Measurements from ENCODE around the gene ATP6V0D1. TPM values are rescaled to one million over a fixed set of nuclear protein-coding genes. Genes with fewer than 3 reads are reported as not detected.

The ATP6V0D1 gene
- total RNA-seq, 1 experiment from 2014 or later = 43.0 TPM

DNA sequence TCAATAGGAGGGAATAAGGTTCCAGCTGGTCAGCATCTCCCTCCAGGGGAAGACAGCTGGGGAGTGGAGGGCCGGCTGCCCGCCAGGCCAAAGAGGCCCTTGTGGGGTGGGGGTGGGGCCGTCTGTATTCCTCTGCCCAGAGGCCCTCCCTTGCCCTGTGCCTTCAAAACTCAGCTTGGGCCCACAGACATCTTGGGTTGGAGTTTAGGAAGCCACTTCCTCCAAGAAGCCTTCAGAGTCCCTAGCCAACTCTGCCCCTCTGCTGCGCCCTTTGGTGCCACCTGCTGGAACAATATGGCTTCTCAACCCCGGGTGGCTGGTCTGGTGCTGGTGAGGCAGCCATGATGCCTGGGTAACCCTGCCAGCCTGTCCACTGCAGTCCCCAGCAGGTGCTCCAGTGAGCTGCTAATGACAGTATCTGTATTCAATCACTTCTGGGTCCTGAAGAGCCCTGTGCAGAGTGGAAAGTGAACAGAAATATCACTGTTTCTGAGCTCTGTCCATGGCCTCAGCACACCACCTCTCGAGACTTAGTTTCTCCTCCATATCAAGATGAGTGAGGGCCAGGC lies 33.4 kb downstream of the ATP6V0D1 start:
- no peak overlapping the region for H2BK120ac ChIP-seq (ENCODE audit: low read depth, low read length, poor library complexity, severe bottlenecking)
- H4K5ac ChIP-seq (ENCODE audit: insufficient read length, low read depth, low read length) = no peak overlapping the region
- Mint-ChIP-seq H3K4me3 (no peak overlapping the region), H3K36me3 (ENCODE audit: insufficient read depth in 1 of 3, low read depth in 3 of 3) (peaks cover 0 to 24% (median 11%) of the 10 kb centered on the region in 3 experiments; a peak in 6 of 7 replicates), H3K27me3 (ENCODE audit: low read depth) (no peaks in the 10 kb centered on the region), H3K9me3 (no peaks in the 10 kb centered on the region), H3K27ac (no peak overlapping the region), H3K4me1 (peaks cover 10 to 11% of the 10 kb centered on the region in 2 experiments)
- peak; percentile 71 for DNase-seq
- no peak overlapping the region for H2BK12ac ChIP-seq (ENCODE audit: insufficient read length, low read depth, low read length)
- no peak overlapping the region for H3K18ac ChIP-seq (ENCODE audit: insufficient read length, low read depth, low read length)
- H3K4ac ChIP-seq (ENCODE audit: low read depth, low read length) = no peak overlapping the region
- no peak overlapping the region for H2BK15ac ChIP-seq (ENCODE audit: low read depth, low read length)
- no CpG with 5 or more reads among the region's 6 CpGs for WGBS (ENCODE audit: extremely low coverage, insufficient read length, low lambda C conversion rate)
- H3K79me2 ChIP-seq (ENCODE audit: insufficient read depth, low read length) = no peaks in the 10 kb centered on the region
- H3K9me3 ChIP-seq (ENCODE audit: control insufficient read depth, low read depth, low read length) = no peaks in the 10 kb centered on the region
- H4K91ac ChIP-seq (ENCODE audit: insufficient read length, low read depth, low read length) = no peak overlapping the region
- no peak overlapping the region for H3K9ac ChIP-seq (ENCODE audit: extremely low read depth, insufficient read length, low read length)
- no peak overlapping the region for H3K14ac ChIP-seq (ENCODE audit: insufficient read depth, low read length)
- no peak overlapping the region for H2AK5ac ChIP-seq (ENCODE audit: insufficient read length, low read length)
- H3K4me2 ChIP-seq (ENCODE audit: insufficient read depth, insufficient read length, low read length) = no peak overlapping the region
- no peak overlapping the region for H2BK5ac ChIP-seq (ENCODE audit: insufficient read length, low read length)
- no peak overlapping the region for H2AFZ ChIP-seq (ENCODE audit: low read length)
- H4K8ac ChIP-seq (replicated peaks; ENCODE audit: insufficient read length, low read depth, low read length) = no peak overlapping the region
- H3K23me2 ChIP-seq (ENCODE audit: insufficient read length, low read depth, low read length, poor library complexity, severe bottlenecking) = no peaks in the 10 kb centered on the region
- TF ChIP-seq, protein P1, sequence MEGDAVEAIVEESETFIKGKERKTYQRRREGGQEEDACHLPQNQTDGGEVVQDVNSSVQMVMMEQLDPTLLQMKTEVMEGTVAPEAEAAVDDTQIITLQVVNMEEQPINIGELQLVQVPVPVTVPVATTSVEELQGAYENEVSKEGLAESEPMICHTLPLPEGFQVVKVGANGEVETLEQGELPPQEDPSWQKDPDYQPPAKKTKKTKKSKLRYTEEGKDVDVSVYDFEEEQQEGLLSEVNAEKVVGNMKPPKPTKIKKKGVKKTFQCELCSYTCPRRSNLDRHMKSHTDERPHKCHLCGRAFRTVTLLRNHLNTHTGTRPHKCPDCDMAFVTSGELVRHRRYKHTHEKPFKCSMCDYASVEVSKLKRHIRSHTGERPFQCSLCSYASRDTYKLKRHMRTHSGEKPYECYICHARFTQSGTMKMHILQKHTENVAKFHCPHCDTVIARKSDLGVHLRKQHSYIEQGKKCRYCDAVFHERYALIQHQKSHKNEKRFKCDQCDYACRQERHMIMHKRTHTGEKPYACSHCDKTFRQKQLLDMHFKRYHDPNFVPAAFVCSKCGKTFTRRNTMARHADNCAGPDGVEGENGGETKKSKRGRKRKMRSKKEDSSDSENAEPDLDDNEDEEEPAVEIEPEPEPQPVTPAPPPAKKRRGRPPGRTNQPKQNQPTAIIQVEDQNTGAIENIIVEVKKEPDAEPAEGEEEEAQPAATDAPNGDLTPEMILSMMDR (conservative IDR thresholded peaks at IDR 0.05) = peak; percentile 67
- H3K27ac ChIP-seq (ENCODE audit: insufficient read length, low read depth, low read length) = no peak overlapping the region
- no peak overlapping the region for H3K23ac ChIP-seq (ENCODE audit: insufficient read length, low read depth, low read length)
- no peaks in the 10 kb centered on the region for H3K27me3 ChIP-seq (ENCODE audit: insufficient read depth, low read length)
- H3K56ac ChIP-seq (ENCODE audit: insufficient read length, low read depth, low read length) = no peak overlapping the region
- no peaks in the 10 kb centered on the region for H3K4me1 ChIP-seq (ENCODE audit: insufficient read depth, low read length)
- no peak overlapping the region for H2BK20ac ChIP-seq (ENCODE audit: low read depth, low read length, poor library complexity, severe bottlenecking)
- H3K79me1 ChIP-seq (ENCODE audit: insufficient read depth, low read depth, low read length, poor library complexity, severe bottlenecking) = no peaks in the 10 kb centered on the region
- H3T11ph ChIP-seq (ENCODE audit: low read length) = no peak overlapping the region
- no peaks in the 10 kb centered on the region for H4K20me1 ChIP-seq (ENCODE audit: control insufficient read depth, insufficient read depth, insufficient read length)

Measured in H9 (cell line).